Thyroid gland (tissue), 4 donors: Measurements from ENCODE around the gene NAV2.

Experiments used
- CTCF ChIP-seq, 6 experiments: fragments of 200-600 bp in 3 of 6; fragments of 450-650 bp in 3 of 6; sonication (generic) in 3 of 6; IDR thresholded peaks; one replicate each; pipeline ENCODE4 v1.5.1; 2016 to 2019; ENCODE audit warnings: antibody characterized with exemption in 6 of 6, mild to moderate bottlenecking in 2 of 6, inconsistent platforms in 1 of 6, moderate library complexity in 1 of 6
- POLR2A ChIP-seq, 2 donors: fragments of 450-650 bp; IDR thresholded peaks; one replicate each; pipeline ENCODE4 v1.6.1; 2017; ENCODE audit warnings: antibody characterized with exemption in 2 of 2, mild to moderate bottlenecking in 2 of 2, moderate library complexity in 1 of 2

DNA sequence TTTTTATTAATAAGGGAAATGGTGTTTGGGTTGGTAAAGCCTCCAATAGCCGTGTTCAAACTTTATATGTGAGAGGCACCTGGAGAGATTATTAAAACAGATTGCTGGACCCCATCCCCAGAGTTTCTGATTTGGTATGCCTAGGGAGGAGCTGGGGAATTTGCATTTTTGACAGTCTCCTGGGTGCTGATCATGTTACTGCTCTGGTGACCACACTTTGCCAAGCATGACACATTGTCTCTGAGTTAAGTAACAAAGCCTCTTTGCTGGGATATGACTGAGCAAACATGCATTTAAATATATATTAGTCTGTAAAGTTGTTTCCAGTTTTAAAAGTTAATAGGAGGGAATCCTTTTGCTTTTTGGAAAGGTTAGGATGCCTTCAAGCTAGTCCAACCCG is 140.4 kb downstream of the NAV2 start:
- no peak for TF ChIP-seq CTCF (IDR thresholded peaks at IDR 0.05)
- TF ChIP-seq POLR2A (IDR thresholded peaks at IDR 0.05): no peak
